Stomach (tissue), 4 donors: ENCODE measurements around the gene LIPK.

Source experiments
- POLR2A ChIP-seq, 4 donors: fragments of 450-650 bp; IDR thresholded peaks; one replicate each; pipeline ENCODE4 v1.6.1; 2016; ENCODE audit warnings: antibody characterized with exemption in 4 of 4, control low read depth in 2 of 4, mild to moderate bottlenecking in 1 of 4, moderate library complexity in 1 of 4
- POLR2AphosphoS5 ChIP-seq, 3 donors: sonication (generic); formaldehyde crosslinking; IDR thresholded peaks; one replicate each; pipeline ENCODE4 v1.6.1; 2016; ENCODE audit warnings: antibody characterized with exemption in 3 of 3

- TF ChIP-seq POLR2A (IDR thresholded peaks at IDR 0.05) (no peak), POLR2AphosphoS5 (IDR thresholded peaks at IDR 0.05) (no peak)
These were observed 23.6 kb upstream of the LIPK start for GRCh38 chr10:88682491-88682890.
